SK-N-SH treated with all-trans-retinoic acid at 6 μM for 48 hours (cell line): ENCODE results near the gene DYNC1I1.

Source experiments
- ATAC-seq: fragments of 200-7000 bp; cut with Tn5 transposase; 3 replicates; pipeline ENCODE4 v1.9.1; 2020; ENCODE audit warnings: mild to moderate bottlenecking, moderate library complexity
- ARNTL ChIP-seq: fragments of 450-650 bp; formaldehyde crosslinking; IDR thresholded peaks from 2 replicates; pipeline ENCODE4 v1.5.0; 2020; ENCODE audit warnings: low read depth, mild to moderate bottlenecking, moderate library complexity, borderline replicate concordance
- BACH2 ChIP-seq: fragments of 250-450 bp; sonication (Bioruptor Pico); IDR thresholded peaks from 2 replicates; pipeline ENCODE4 v1.9.0; 2021; ENCODE audit warnings: mild to moderate bottlenecking, borderline replicate concordance
- CSDC2 ChIP-seq: fragments of 250-450 bp; sonication (Bioruptor Pico); IDR thresholded peaks from 2 replicates; pipeline ENCODE4 v1.5.0; 2020; ENCODE audit warnings: mild to moderate bottlenecking, moderate library complexity
- ESRRG ChIP-seq: fragments of 250-450 bp; sonication (Bioruptor Pico); IDR thresholded peaks from 2 replicates; pipeline ENCODE4 v1.6.1; 2021; ENCODE audit warnings: mild to moderate bottlenecking
- GLIS3 ChIP-seq: fragments of 250-450 bp; sonication (Bioruptor Pico); IDR thresholded peaks from 2 replicates; pipeline ENCODE4 v1.5.0; 2020; ENCODE audit warnings: mild to moderate bottlenecking, moderate library complexity
- ISL1 ChIP-seq: fragments of 250-450 bp; sonication (Bioruptor Pico); IDR thresholded peaks from 2 replicates; pipeline ENCODE4 v2.1.2; 2022; ENCODE audit warnings: mild to moderate bottlenecking, moderate library complexity
- OSR1 ChIP-seq: fragments of 250-450 bp; sonication (Bioruptor Pico); IDR thresholded peaks from 2 replicates; pipeline ENCODE4 v1.8.0; 2022; ENCODE audit warnings: moderate library complexity, mild to moderate bottlenecking, inconsistent platforms
- PPARA ChIP-seq: fragments of 250-450 bp; sonication (Bioruptor Pico); IDR thresholded peaks from 2 replicates; pipeline ENCODE4 v1.5.0; 2020; ENCODE audit warnings: mild to moderate bottlenecking, borderline replicate concordance
- RARB ChIP-seq: fragments of 250-450 bp; sonication (Bioruptor Pico); IDR thresholded peaks from 2 replicates; pipeline ENCODE4 v1.8.0; 2021; ENCODE audit warnings: mild to moderate bottlenecking, moderate library complexity
- SNAI2 ChIP-seq: fragments of 250-450 bp; sonication (Bioruptor Pico); IDR thresholded peaks from 2 replicates; pipeline ENCODE4 v1.5.0; 2020; ENCODE audit warnings: mild to moderate bottlenecking, moderate library complexity
- TCF4 ChIP-seq: fragments of 250-450 bp; sonication (Bioruptor Pico); IDR thresholded peaks from 2 replicates; pipeline ENCODE4 v1.8.0; 2021; ENCODE audit warnings: mild to moderate bottlenecking, moderate library complexity, borderline replicate concordance
- ZFP3 ChIP-seq: fragments of 250-450 bp; sonication (Bioruptor Pico); IDR thresholded peaks from 2 replicates; pipeline ENCODE4 v1.5.0; 2020; ENCODE audit warnings: mild to moderate bottlenecking, moderate library complexity
- ZNF70 ChIP-seq: fragments of 450-650 bp; formaldehyde crosslinking; IDR thresholded peaks from 2 replicates; pipeline ENCODE4 v1.5.0; 2020; ENCODE audit warnings: mild to moderate bottlenecking, moderate library complexity
- ZNF8 ChIP-seq: fragments of 450-650 bp; formaldehyde crosslinking; IDR thresholded peaks from 2 replicates; pipeline ENCODE4 v1.5.0; 2020; ENCODE audit warnings: mild to moderate bottlenecking, moderate library complexity
- TF ChIP-seq, protein P1 (sequence below): fragments of 250-450 bp; sonication (Bioruptor Pico); IDR thresholded peaks from 2 replicates; pipeline ENCODE4 v1.8.0; 2021; ENCODE audit warnings: low read depth, mild to moderate bottlenecking, moderate library complexity, borderline replicate concordance
- TF ChIP-seq, protein P2 (sequence below): fragments of 250-450 bp; sonication (Bioruptor Pico); IDR thresholded peaks from 2 replicates; pipeline ENCODE4 v1.8.0; 2020; ENCODE audit warnings: mild to moderate bottlenecking, moderate library complexity, borderline replicate concordance
- TF ChIP-seq, protein P3 (sequence below): fragments of 250-450 bp; sonication (Bioruptor Pico); IDR thresholded peaks from 2 replicates; pipeline ENCODE4 v1.5.1; 2020; ENCODE audit warnings: low read depth, mild to moderate bottlenecking, moderate library complexity
- TF ChIP-seq, protein P4 (sequence below): fragments of 250-450 bp; sonication (Bioruptor Pico); IDR thresholded peaks from 2 replicates; pipeline ENCODE4 v1.5.1; 2021; ENCODE audit warnings: mild to moderate bottlenecking, moderate library complexity
- TF ChIP-seq, protein P5 (sequence below): fragments of 250-450 bp; sonication (Bioruptor Pico); IDR thresholded peaks from 2 replicates; pipeline ENCODE4 v1.5.0; 2020; ENCODE audit warnings: mild to moderate bottlenecking, moderate library complexity

The DYNC1I1 gene

DNA sequence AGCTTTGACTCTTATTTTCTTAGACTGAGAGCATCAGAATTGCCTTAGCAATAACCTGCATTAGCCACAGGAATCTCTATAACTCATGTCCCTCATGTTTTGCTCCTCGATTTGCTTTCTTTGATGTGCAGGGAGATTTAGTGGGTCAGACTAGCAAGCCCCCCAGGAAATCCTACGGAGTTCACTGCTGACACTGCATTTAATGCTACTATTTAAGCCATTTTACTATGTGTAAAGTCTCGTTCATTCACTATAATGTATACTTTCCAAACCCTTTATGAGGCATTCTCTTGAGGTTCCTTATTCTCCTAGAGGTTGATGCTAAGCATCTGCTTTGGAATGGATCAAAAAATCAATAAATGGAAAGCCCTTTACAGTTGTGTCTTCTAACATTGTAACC lies 28.4 kb downstream of the DYNC1I1 start:
- ATAC-seq = no peak
- no peak for TF ChIP-seq OSR1 (CRISPR knock-in tag)
- TF ChIP-seq RARB (CRISPR knock-in tag) = no peak
- TF ChIP-seq, protein P1, sequence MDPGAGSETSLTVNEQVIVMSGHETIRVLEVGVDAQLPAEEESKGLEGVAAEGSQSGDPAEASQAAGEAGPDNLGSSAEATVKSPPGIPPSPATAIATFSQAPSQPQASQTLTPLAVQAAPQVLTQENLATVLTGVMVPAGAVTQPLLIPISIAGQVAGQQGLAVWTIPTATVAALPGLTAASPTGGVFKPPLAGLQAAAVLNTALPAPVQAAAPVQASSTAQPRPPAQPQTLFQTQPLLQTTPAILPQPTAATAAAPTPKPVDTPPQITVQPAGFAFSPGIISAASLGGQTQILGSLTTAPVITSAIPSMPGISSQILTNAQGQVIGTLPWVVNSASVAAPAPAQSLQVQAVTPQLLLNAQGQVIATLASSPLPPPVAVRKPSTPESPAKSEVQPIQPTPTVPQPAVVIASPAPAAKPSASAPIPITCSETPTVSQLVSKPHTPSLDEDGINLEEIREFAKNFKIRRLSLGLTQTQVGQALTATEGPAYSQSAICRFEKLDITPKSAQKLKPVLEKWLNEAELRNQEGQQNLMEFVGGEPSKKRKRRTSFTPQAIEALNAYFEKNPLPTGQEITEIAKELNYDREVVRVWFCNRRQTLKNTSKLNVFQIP (CRISPR knock-in tag) = no peak
- no peak for TF ChIP-seq CSDC2
- no peak for TF ChIP-seq ARNTL (CRISPR knock-in tag)
- TF ChIP-seq BACH2 = no peak
- TF ChIP-seq SNAI2 = no peak
- no peak for TF ChIP-seq ZNF70 (CRISPR knock-in tag)
- no peak for TF ChIP-seq ZFP3 (CRISPR knock-in tag)
- TF ChIP-seq, protein P2, sequence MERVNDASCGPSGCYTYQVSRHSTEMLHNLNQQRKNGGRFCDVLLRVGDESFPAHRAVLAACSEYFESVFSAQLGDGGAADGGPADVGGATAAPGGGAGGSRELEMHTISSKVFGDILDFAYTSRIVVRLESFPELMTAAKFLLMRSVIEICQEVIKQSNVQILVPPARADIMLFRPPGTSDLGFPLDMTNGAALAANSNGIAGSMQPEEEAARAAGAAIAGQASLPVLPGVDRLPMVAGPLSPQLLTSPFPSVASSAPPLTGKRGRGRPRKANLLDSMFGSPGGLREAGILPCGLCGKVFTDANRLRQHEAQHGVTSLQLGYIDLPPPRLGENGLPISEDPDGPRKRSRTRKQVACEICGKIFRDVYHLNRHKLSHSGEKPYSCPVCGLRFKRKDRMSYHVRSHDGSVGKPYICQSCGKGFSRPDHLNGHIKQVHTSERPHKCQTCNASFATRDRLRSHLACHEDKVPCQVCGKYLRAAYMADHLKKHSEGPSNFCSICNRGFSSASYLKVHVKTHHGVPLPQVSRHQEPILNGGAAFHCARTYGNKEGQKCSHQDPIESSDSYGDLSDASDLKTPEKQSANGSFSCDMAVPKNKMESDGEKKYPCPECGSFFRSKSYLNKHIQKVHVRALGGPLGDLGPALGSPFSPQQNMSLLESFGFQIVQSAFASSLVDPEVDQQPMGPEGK = no peak
- TF ChIP-seq ESRRG (CRISPR knock-in tag) = no peak
- TF ChIP-seq PPARA (CRISPR knock-in tag) = no peak
- no peak for TF ChIP-seq ISL1 (CRISPR knock-in tag)
- TF ChIP-seq GLIS3 (CRISPR knock-in tag) = no peak
- no peak for TF ChIP-seq TCF4
- TF ChIP-seq, protein P3, sequence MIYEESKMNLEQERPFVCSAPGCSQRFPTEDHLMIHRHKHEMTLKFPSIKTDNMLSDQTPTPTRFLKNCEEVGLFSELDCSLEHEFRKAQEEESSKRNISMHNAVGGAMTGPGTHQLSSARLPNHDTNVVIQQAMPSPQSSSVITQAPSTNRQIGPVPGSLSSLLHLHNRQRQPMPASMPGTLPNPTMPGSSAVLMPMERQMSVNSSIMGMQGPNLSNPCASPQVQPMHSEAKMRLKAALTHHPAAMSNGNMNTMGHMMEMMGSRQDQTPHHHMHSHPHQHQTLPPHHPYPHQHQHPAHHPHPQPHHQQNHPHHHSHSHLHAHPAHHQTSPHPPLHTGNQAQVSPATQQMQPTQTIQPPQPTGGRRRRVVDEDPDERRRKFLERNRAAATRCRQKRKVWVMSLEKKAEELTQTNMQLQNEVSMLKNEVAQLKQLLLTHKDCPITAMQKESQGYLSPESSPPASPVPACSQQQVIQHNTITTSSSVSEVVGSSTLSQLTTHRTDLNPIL (CRISPR knock-in tag) = no peak

DNA sequence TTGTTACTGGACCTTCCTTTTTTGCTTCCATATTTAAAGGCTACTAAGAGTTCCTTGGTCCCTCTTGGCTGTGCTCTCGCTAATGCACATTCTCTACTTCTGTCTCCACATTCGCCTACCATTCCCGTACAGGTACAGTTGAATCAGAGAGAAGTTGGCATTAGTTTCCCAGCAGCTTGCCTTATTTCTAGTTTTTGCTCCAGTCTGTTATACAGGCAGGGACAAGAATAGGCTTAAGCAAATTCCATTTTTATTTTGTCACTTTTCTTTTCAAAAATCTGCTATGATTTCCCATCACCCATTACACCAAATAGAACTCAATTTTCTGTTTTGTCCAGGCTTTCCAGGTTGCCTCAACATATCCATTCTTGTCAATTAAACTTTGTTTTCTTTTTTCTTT lies 29.9 kb downstream of the DYNC1I1 start:
- TF ChIP-seq SNAI2 (no peak), BACH2 (no peak), ZNF8 (CRISPR knock-in tag) (no peak), TCF4 (no peak), CSDC2 (no peak), ARNTL (CRISPR knock-in tag) (no peak), OSR1 (CRISPR knock-in tag) (no peak), ESRRG (CRISPR knock-in tag) (no peak), ZNF70 (CRISPR knock-in tag) (no peak), GLIS3 (CRISPR knock-in tag) (no peak), RARB (CRISPR knock-in tag) (no peak), PPARA (CRISPR knock-in tag) (no peak)
- TF ChIP-seq, protein P3 (CRISPR knock-in tag) = no peak
- TF ChIP-seq, protein P4, sequence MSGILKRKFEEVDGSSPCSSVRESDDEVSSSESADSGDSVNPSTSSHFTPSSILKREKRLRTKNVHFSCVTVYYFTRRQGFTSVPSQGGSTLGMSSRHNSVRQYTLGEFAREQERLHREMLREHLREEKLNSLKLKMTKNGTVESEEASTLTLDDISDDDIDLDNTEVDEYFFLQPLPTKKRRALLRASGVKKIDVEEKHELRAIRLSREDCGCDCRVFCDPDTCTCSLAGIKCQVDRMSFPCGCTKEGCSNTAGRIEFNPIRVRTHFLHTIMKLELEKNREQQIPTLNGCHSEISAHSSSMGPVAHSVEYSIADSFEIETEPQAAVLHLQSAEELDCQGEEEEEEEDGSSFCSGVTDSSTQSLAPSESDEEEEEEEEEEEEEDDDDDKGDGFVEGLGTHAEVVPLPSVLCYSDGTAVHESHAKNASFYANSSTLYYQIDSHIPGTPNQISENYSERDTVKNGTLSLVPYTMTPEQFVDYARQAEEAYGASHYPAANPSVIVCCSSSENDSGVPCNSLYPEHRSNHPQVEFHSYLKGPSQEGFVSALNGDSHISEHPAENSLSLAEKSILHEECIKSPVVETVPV = no peak
- TF ChIP-seq, protein P1 (CRISPR knock-in tag) = no peak
- TF ChIP-seq, protein P5, sequence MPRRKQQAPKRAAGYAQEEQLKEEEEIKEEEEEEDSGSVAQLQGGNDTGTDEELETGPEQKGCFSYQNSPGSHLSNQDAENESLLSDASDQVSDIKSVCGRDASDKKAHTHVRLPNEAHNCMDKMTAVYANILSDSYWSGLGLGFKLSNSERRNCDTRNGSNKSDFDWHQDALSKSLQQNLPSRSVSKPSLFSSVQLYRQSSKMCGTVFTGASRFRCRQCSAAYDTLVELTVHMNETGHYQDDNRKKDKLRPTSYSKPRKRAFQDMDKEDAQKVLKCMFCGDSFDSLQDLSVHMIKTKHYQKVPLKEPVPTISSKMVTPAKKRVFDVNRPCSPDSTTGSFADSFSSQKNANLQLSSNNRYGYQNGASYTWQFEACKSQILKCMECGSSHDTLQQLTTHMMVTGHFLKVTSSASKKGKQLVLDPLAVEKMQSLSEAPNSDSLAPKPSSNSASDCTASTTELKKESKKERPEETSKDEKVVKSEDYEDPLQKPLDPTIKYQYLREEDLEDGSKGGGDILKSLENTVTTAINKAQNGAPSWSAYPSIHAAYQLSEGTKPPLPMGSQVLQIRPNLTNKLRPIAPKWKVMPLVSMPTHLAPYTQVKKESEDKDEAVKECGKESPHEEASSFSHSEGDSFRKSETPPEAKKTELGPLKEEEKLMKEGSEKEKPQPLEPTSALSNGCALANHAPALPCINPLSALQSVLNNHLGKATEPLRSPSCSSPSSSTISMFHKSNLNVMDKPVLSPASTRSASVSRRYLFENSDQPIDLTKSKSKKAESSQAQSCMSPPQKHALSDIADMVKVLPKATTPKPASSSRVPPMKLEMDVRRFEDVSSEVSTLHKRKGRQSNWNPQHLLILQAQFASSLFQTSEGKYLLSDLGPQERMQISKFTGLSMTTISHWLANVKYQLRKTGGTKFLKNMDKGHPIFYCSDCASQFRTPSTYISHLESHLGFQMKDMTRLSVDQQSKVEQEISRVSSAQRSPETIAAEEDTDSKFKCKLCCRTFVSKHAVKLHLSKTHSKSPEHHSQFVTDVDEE = no peak
- no peak for ATAC-seq
